Measurements from ENCODE around the gene CNDP1. TPM values are rescaled to one million over a fixed set of nuclear protein-coding genes. Genes with fewer than 3 reads are reported as not detected.

Gene CNDP1
- total RNA-seq, 6 experiments from 2014 or later: not detected

GRCh38 chr18:74501386-74501785 lies 32.9 kb upstream of the CNDP1 start:
- H3K27me3 Mint-ChIP-seq (ENCODE audit: insufficient read depth): no peaks in the 10 kb centered on the region
- peaks cover 20% of the 10 kb centered on the region; the same call in 1 of the 2 replicates for H3K36me3 Mint-ChIP-seq (ENCODE audit: low read depth)
- peaks cover 28% of the 10 kb centered on the region for H3K4me1 Mint-ChIP-seq (ENCODE audit: low read depth)
- no peaks in the 10 kb centered on the region for H3K9me3 Mint-ChIP-seq
- no peak overlapping the region for H3K27ac Mint-ChIP-seq
- H3K4me3 Mint-ChIP-seq: no peak overlapping the region
- no peak for DNase-seq
- no peak for TF ChIP-seq CTCF (IDR thresholded peaks at IDR 0.05)

DNA sequence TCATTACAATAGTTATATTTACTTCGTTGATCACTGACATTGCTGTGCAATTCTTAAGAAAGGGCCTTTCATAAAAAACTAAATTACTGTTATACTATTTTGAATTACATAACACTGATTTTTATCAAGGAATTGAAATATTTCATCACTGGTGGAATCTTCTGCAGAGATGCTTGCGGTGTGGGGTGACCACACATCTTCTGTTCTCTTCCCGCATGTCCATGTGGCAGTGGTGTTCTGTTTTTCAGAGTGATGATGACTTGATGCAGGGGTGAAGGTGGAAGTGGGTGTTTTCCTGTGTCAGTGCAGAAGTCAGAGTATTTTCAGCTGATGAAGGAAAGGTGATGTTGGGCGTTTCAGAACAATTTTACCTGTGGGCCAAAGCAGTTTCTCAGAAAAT lies 31.2 kb upstream of the CNDP1 start:
- Mint-ChIP-seq H3K27ac (no peak overlapping the region), H3K4me1 (ENCODE audit: low read depth) (peaks cover 19% of the 10 kb centered on the region), H3K9me3 (no peaks in the 10 kb centered on the region), H3K36me3 (ENCODE audit: low read depth) (peaks cover 37% of the 10 kb centered on the region), H3K27me3 (ENCODE audit: insufficient read depth) (no peaks in the 10 kb centered on the region; the same call in 1 of the 2 replicates), H3K4me3 (no peak overlapping the region)
- no peak for TF ChIP-seq CTCF (IDR thresholded peaks at IDR 0.05)
- no peak for DNase-seq

DNA sequence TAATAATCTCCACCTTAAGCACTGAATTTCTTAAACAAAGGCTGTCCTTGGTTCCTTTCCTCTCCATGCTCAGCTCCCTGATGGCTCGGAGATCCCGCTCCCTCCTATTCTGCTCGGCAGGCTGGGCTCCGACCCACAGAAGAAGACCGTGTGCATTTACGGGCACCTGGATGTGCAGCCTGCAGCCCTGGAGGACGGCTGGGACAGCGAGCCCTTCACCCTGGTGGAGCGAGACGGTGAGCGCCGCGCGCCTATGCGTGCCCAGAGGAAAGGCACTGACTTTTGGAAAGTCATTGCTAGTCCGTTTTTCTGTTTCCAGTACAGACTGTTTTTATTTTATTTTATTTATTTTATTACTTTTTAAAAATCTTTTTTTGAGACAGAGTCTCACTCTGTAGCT lies 28.5 kb upstream of the CNDP1 start:
- Mint-ChIP-seq H3K4me1 (ENCODE audit: low read depth) (peaks cover 5% of the 10 kb centered on the region; the same call in 1 of the 2 replicates), H3K9me3 (no peaks in the 10 kb centered on the region), H3K36me3 (ENCODE audit: low read depth) (peaks cover 27% of the 10 kb centered on the region), H3K27ac (no peak overlapping the region), H3K4me3 (no peak overlapping the region), H3K27me3 (ENCODE audit: insufficient read depth) (peaks cover 2% of the 10 kb centered on the region)
- no peak for TF ChIP-seq CTCF (IDR thresholded peaks at IDR 0.05)
- no peak for DNase-seq

- Mint-ChIP-seq H3K27ac (no peak overlapping the region; the same call in 1 of the 2 replicates), H3K4me3 (no peak overlapping the region), H3K36me3 (ENCODE audit: low read depth) (peaks cover 22% of the 10 kb centered on the region), H3K9me3 (no peaks in the 10 kb centered on the region), H3K4me1 (ENCODE audit: low read depth) (peaks cover 5% of the 10 kb centered on the region; the same call in 1 of the 2 replicates), H3K27me3 (ENCODE audit: insufficient read depth) (peaks cover 2% of the 10 kb centered on the region)
- no peak for TF ChIP-seq CTCF (IDR thresholded peaks at IDR 0.05)
- no peak for DNase-seq
These were observed 27.7 kb upstream of the CNDP1 start for GRCh38 chr18:74506448-74507084.

GRCh38 chr18:74507097-74507881 lies 27.0 kb upstream of the CNDP1 start:
- TF ChIP-seq CTCF (IDR thresholded peaks at IDR 0.05): no peak
- H3K9me3 Mint-ChIP-seq: no peaks in the 10 kb centered on the region
- H3K36me3 Mint-ChIP-seq (ENCODE audit: low read depth): peaks cover 22% of the 10 kb centered on the region
- peaks cover 5% of the 10 kb centered on the region; the same call in 1 of the 2 replicates for H3K4me1 Mint-ChIP-seq (ENCODE audit: low read depth)
- DNase-seq: no peak
- H3K27me3 Mint-ChIP-seq (ENCODE audit: insufficient read depth): peaks cover 2% of the 10 kb centered on the region
- no peak overlapping the region; the same call in 1 of the 2 replicates for H3K27ac Mint-ChIP-seq
- H3K4me3 Mint-ChIP-seq: no peak overlapping the region

Data from HFFc6 (cell line).